GM10266 (cell line): ENCODE data around the gene ZNF783.

Experiments
- DNase-seq: peaks from one replicate; pipeline ENCODE4 v3.0.0; 2012; ENCODE audit errors: extremely low spot score
- TF ChIP-seq, protein P1 (sequence below): IDR thresholded peaks from 2 replicates; pipeline ENCODE4 v1.5.1; 2012; ENCODE audit warnings: mild to moderate bottlenecking, low read depth; ENCODE audit not compliant: control insufficient read depth, insufficient read depth; ENCODE audit errors: missing control alignments

Gene ZNF783

DNA sequence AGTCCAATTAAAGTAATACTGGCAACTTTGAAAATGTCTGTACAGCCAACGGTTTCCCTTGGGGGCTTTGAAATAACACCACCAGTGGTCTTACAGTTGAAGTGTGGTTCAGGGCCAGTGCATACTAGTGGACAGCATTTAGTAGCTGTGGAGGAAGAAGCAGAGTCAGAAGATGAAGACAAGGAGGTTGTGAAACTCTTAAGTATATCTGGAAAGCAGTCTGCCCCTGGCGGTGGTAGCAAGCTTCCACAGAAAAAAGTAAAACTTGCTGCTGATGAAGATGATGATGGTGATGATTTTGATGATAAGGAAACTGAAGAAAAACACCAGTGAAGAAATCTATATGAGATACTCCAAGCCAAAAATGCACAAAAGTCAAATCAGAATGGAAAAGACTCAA lies 72.2 kb downstream of the ZNF783 start:
- TF ChIP-seq, protein P1, sequence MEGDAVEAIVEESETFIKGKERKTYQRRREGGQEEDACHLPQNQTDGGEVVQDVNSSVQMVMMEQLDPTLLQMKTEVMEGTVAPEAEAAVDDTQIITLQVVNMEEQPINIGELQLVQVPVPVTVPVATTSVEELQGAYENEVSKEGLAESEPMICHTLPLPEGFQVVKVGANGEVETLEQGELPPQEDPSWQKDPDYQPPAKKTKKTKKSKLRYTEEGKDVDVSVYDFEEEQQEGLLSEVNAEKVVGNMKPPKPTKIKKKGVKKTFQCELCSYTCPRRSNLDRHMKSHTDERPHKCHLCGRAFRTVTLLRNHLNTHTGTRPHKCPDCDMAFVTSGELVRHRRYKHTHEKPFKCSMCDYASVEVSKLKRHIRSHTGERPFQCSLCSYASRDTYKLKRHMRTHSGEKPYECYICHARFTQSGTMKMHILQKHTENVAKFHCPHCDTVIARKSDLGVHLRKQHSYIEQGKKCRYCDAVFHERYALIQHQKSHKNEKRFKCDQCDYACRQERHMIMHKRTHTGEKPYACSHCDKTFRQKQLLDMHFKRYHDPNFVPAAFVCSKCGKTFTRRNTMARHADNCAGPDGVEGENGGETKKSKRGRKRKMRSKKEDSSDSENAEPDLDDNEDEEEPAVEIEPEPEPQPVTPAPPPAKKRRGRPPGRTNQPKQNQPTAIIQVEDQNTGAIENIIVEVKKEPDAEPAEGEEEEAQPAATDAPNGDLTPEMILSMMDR = no peak
- no peak for DNase-seq
